Fibroblast of mammary gland (primary cell): ENCODE results near the gene ADAMTSL3.

Experiments used
- DNase-seq: peaks from one replicate; pipeline ENCODE4 v3.0.0-alpha.2; 2010; ENCODE audit warnings: low read depth
- H3K4me3 ChIP-seq: 2 replicates; pipeline ENCODE4 v1.5.1; 2011; ENCODE audit warnings: low read depth, mild to moderate bottlenecking, low read length, moderate library complexity; ENCODE audit not compliant: control insufficient read depth
- CTCF ChIP-seq: conservative IDR thresholded peaks from 2 replicates; pipeline ENCODE4 v1.5.1; 2011; ENCODE audit warnings: low read depth, low read length, inconsistent platforms; ENCODE audit not compliant: control insufficient read depth, insufficient read depth

ADAMTSL3 gene

DNA sequence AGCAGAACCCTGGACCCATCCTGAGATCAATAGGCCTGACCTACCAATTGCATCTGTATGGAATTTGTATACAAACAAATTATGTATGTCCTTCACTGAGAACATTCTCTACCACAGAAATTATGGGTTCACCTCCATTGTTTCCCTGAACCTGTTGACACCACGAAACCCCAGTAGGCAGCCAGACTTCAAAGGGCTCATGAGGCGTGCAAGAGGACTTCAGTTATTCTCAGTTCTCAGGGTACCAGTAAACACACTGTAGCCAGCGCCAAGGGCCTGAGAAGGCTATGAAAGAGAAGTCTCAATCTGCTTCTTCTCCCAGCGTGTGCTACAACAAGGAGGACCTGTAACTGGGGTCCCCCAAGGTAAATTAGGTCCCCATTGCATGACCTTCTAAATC, 326.7 kb downstream of the ADAMTSL3 start:
- DNase-seq: no peak
- TF ChIP-seq CTCF: no peak
- H3K4me3 ChIP-seq: no peak overlapping the region

DNA sequence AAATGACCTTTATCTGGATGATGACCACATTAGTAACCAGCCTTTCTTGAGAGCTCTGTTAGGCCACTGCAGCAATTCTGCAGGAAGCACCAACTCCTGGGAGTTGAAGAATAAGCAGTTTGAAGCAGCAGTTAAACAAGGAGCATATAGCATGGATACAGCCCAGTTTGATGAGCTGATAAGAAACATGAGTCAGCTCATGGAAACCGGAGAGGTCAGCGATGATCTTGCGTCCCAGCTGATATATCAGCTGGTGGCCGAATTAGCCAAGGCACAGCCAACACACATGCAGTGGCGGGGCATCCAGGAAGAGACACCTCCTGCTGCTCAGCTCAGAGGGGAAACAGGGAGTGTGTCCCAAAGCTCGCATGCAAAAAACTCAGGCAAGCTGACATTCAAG, 328.8 kb downstream of the ADAMTSL3 start:
- TF ChIP-seq CTCF: no peak
- H3K4me3 ChIP-seq: no peak overlapping the region
- DNase-seq: no peak

GRCh38 chr15:83983634-83984458, 329.9 kb downstream of the ADAMTSL3 start:
- DNase-seq: no peak
- TF ChIP-seq CTCF: no peak
- H3K4me3 ChIP-seq: no peak overlapping the region

DNA sequence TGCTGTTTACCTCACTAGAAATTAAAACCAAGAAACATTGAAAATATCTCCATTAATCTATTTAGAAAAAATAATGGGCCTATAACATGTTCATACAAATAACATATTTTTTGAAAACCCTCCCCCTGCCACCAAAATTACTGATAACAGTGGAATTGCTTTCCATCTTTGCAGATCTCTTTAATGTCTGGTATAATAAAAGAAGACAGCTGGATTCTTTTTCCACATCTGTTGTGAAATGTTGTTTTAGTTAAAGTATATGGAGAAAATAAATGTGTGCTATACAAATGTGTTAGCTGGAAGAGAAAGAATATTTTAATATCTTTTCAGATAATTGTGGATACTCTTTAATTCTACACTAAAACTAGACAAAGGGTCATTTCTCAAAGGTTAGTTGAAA, 330.7 kb downstream of the ADAMTSL3 start:
- DNase-seq: no peak
- no peak for TF ChIP-seq CTCF
- H3K4me3 ChIP-seq: no peak overlapping the region

- DNase-seq: no peak
- TF ChIP-seq CTCF: no peak
- H3K4me3 ChIP-seq: no peak overlapping the region
Measured at GRCh38 chr15:83991163-83991562, 337.2 kb downstream of the ADAMTSL3 start.

DNA sequence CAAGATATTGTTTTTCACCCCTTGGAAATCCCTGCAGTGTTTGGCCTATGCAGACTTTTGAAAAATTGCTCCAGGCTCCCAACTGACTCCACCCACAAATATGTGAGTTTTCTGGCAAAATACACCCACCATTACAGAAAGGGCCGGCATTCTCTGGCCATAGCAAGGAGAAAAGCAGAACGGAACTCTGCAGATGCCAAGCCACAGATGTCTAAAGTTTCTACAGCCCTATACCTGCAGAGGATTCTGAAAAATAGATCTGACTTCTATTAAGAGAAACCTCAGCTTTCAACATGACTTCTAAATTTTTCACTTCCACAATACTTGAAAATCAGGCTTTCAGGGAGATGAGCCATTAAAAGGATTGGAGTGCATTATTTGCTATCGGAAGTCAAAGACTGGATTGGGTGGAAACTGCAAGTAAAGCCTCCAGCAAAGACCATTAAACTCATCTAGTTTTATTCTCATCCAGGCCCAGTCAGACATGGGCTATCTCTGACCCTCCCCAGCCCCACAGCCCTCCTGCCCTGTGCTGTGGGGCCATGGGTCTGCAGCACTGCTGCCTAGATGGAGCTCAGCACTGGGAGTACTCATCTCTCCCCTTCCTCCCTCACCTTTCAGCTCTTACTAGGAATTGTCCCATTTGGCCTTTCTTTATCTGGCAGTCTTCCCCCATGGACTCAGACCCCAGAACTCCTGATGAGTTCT, 338.6 kb downstream of the ADAMTSL3 start:
- TF ChIP-seq CTCF: no peak
- DNase-seq: no peak
- H3K4me3 ChIP-seq: no peak overlapping the region
